ENCODE results near the gene OPTC.

DNA sequence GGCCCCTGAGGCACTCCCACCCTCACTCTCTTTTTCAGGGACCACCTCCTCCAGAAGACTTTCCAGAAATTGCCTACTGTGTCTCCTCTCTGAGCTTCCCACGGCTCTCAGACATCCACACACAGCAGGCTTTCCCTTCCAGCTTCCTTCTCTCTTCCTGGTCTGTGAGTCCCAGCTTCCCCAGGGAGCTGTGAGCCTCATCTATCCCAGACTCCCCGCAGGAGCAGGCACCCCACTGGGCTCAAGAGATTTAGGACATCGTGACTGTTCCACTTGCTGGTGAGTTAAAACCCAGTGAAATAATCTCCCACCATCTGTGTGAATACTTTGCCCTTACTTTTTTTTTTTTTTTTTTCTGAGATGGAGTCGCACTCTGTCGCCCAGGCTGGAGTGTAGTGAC is 40.3 kb upstream of the OPTC start:
- TF ChIP-seq POLR2AphosphoS5 (IDR thresholded peaks at IDR 0.05) (no peak), POLR2A (IDR thresholded peaks at IDR 0.05) (no peak)
- TF ChIP-seq, protein P1, sequence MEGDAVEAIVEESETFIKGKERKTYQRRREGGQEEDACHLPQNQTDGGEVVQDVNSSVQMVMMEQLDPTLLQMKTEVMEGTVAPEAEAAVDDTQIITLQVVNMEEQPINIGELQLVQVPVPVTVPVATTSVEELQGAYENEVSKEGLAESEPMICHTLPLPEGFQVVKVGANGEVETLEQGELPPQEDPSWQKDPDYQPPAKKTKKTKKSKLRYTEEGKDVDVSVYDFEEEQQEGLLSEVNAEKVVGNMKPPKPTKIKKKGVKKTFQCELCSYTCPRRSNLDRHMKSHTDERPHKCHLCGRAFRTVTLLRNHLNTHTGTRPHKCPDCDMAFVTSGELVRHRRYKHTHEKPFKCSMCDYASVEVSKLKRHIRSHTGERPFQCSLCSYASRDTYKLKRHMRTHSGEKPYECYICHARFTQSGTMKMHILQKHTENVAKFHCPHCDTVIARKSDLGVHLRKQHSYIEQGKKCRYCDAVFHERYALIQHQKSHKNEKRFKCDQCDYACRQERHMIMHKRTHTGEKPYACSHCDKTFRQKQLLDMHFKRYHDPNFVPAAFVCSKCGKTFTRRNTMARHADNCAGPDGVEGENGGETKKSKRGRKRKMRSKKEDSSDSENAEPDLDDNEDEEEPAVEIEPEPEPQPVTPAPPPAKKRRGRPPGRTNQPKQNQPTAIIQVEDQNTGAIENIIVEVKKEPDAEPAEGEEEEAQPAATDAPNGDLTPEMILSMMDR (IDR thresholded peaks at IDR 0.05), result no peak

All from breast epithelium (tissue), 3 donors.